Kidney (tissue), 14 donors: ENCODE measurements around the gene CD151. TPM values are rescaled to one million over a fixed set of nuclear protein-coding genes. Genes with fewer than 3 reads are reported as not detected.

Experiments
- DNase-seq, 5 donors: peaks; one replicate each; pipeline ENCODE4 v3.0.0-alpha.2; 2013 to 2020
- FAIRE-seq: peaks from 2 replicates; lab custom pipeline; 2012; peaks lifted over from hg19 to GRCh38; lab: Jason Lieb, UNC
- H3K27ac ChIP-seq, 2 donors: one replicate each; pipeline ENCODE4 v1.7.0; 2013; ENCODE audit warnings: low read depth in 2 of 2, low read length in 2 of 2, inconsistent platforms in 1 of 2
- H3K27me3 ChIP-seq: one replicate; pipeline ENCODE4 v1.7.1; 2013; ENCODE audit warnings: low read length, inconsistent platforms; ENCODE audit not compliant: control insufficient read depth, insufficient read depth
- H3K36me3 ChIP-seq, 3 donors: one replicate each; pipeline versions ENCODE4 v1.7.0 to v1.7.1; 2013; ENCODE audit warnings: low read length in 3 of 3, control low read depth in 1 of 3, inconsistent platforms in 1 of 3; ENCODE audit not compliant: insufficient read depth in 3 of 3, control insufficient read depth in 2 of 3
- H3K4me1 ChIP-seq, 3 donors: one replicate each; pipeline versions ENCODE4 v1.7.0 to v1.7.1; 2013; ENCODE audit warnings: low read length in 3 of 3, inconsistent platforms in 1 of 3, low read depth in 1 of 3; ENCODE audit not compliant: control insufficient read depth in 2 of 3, insufficient read depth in 2 of 3
- H3K4me3 ChIP-seq, 3 donors: one replicate each; pipeline versions ENCODE4 v1.7.0 to v1.8.1; 2013; ENCODE audit warnings: low read length in 3 of 3, control low read depth in 1 of 3, inconsistent platforms in 1 of 3
- H3K9ac ChIP-seq, 3 donors: one replicate each; pipeline versions ENCODE4 v1.7.0 to v1.7.1; 2013; ENCODE audit warnings: low read length in 3 of 3, control low read depth in 1 of 3, inconsistent platforms in 1 of 3
- H3K9me3 ChIP-seq, 3 donors: one replicate each; pipeline versions ENCODE4 v1.7.0 to v1.7.1; 2013; ENCODE audit warnings: low read length in 3 of 3, control low read depth in 1 of 3, inconsistent platforms in 1 of 3; ENCODE audit not compliant: control insufficient read depth in 2 of 3, insufficient read depth in 1 of 3
- intact Hi-C: fragments of 100-400 bp; cut with DNase I; formaldehyde crosslinking; loops from one replicate; pipeline ENCODE4 v1.11.1; 2022
- polyA plus RNA-seq: library from polyadenylated mRNA; stranded (reverse); fragments of 350-450 nt; fragmentation: Illumina TruSeq; extraction: RNeasy Lipid Tissue Mini Kit (QIAGEN cat#74804); gene quantifications from one replicate; pipeline ENCODE4 v1.2.3, GENCODE V29; 2014; ENCODE audit warnings: low read depth, low replicate concordance; ENCODE audit not compliant: insufficient read depth
- total RNA-seq: library from RNA; stranded (reverse); fragmentation: NEBNext Ultra II Directional; extraction: Animal tissue kit (Norgen Biotek cat#: 25700); gene quantifications from one replicate; pipeline ENCODE4 v1.2.1, GENCODE V29; 2021
- TF ChIP-seq, protein P1 (sequence below): IDR thresholded peaks from 3 replicates; pipeline ENCODE4 v1.5.1; 2012; ENCODE audit warnings: mild to moderate bottlenecking, moderate library complexity, borderline replicate concordance; ENCODE audit not compliant: insufficient read depth; ENCODE audit errors: extremely low read depth
- donor health status: control.
- donor health status: control.
- donor health status: control.
- donor health status: control.
- donor health status: control.
- donor health status: DM: yes; HTN: yes; CAD: no.
- donor health status: Normal renal cell carcinoma (clear cell type).

The CD151 gene
- total and polyA plus RNA-seq, 2 donors from 2014 or later: 379 to 476 TPM

DNA sequence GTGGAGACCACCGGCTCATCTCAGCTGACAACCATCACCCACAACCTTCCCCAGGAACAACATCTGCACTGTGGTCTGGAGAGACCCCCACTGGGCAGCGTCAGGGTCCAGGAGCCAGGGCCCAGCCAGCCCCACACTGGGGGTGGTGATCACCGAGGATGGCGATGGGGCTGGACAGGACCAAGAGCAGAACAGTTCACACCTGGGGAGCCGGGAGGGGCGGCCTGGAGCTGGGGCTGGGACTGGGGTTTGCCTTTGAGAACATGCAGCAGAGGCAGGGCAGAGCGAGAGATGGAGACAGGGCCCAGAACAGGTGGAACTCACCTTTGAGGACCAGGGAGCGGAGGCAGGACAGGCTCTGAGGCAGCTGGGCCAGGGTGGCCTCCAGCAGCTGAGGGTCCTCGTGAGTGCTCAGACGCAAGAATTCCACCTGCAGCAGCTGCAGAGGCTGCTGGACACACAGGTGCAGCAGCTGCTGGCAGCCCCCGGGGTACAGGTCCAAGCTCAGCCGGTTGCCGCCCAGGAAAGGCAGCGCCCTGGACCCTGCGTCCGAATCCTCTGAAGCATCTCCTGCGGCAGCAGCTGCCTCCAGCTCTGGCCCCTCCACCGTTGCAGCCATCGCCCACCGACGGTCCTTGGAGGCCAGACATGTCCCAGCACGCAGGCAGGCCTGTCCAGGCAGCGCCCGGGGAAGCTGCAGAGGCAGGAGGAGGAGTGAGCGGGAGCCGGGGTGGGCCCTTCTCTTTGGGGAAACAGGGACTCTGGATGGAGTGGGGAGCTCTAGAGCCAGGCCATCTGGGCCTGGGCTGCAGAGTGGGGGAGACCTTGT, 28.8 kb upstream of the CD151 start:
- intact Hi-C loops: no loop called here
- Histone ChIP-seq H3K4me1 (peaks cover 0 to 18% (median 4%) of the 10 kb centered on the region in 3 donors), H3K9ac (peak overlapping the region in 1 of 3 donors; percentile 34), H3K27me3 (no peaks in the 10 kb centered on the region), H3K9me3 (no peaks in the 10 kb centered on the region), H3K27ac (no peak overlapping the region), H3K4me3 (peak overlapping the region in 2 of 3 donors; percentile 36 to 59), H3K36me3 (no peaks in the 10 kb centered on the region)
- DNase-seq (no peak), FAIRE-seq (no peak)
- TF ChIP-seq, protein P1, sequence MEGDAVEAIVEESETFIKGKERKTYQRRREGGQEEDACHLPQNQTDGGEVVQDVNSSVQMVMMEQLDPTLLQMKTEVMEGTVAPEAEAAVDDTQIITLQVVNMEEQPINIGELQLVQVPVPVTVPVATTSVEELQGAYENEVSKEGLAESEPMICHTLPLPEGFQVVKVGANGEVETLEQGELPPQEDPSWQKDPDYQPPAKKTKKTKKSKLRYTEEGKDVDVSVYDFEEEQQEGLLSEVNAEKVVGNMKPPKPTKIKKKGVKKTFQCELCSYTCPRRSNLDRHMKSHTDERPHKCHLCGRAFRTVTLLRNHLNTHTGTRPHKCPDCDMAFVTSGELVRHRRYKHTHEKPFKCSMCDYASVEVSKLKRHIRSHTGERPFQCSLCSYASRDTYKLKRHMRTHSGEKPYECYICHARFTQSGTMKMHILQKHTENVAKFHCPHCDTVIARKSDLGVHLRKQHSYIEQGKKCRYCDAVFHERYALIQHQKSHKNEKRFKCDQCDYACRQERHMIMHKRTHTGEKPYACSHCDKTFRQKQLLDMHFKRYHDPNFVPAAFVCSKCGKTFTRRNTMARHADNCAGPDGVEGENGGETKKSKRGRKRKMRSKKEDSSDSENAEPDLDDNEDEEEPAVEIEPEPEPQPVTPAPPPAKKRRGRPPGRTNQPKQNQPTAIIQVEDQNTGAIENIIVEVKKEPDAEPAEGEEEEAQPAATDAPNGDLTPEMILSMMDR: no peak

DNA sequence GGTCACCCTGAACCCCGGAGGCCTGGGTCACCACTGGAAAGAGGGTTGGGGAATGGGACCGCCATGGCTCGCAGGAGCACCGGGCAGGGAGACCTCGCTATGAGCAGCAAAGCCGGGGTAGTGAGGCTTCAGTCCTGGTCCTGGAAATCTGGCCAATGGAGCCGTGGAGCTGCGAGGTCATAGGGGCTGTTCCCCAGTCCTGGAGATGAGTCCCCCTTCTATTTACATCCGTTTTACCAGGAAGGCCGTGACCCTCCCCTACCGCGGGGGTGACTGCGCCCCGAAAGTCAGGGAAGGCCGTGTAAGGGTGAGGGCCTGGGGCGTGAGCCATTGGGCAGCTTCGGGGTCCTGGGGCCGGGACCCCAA, 28.2 kb upstream of the CD151 start:
- no peak for DNase-seq
- Histone ChIP-seq H3K9ac (peak overlapping the region in 2 of 3 donors; percentile 34 to 69), H3K9me3 (no peaks in the 10 kb centered on the region), H3K36me3 (no peaks in the 10 kb centered on the region), H3K4me1 (peaks cover 0 to 18% (median 4%) of the 10 kb centered on the region in 3 donors), H3K27ac (peak overlapping the region; percentile 37 to 43), H3K4me3 (peak overlapping the region in 2 of 3 donors; percentile 36 to 59), H3K27me3 (no peaks in the 10 kb centered on the region)
- intact Hi-C loops: no loop called here
- TF ChIP-seq, protein P1: no peak
- no peak for FAIRE-seq

DNA sequence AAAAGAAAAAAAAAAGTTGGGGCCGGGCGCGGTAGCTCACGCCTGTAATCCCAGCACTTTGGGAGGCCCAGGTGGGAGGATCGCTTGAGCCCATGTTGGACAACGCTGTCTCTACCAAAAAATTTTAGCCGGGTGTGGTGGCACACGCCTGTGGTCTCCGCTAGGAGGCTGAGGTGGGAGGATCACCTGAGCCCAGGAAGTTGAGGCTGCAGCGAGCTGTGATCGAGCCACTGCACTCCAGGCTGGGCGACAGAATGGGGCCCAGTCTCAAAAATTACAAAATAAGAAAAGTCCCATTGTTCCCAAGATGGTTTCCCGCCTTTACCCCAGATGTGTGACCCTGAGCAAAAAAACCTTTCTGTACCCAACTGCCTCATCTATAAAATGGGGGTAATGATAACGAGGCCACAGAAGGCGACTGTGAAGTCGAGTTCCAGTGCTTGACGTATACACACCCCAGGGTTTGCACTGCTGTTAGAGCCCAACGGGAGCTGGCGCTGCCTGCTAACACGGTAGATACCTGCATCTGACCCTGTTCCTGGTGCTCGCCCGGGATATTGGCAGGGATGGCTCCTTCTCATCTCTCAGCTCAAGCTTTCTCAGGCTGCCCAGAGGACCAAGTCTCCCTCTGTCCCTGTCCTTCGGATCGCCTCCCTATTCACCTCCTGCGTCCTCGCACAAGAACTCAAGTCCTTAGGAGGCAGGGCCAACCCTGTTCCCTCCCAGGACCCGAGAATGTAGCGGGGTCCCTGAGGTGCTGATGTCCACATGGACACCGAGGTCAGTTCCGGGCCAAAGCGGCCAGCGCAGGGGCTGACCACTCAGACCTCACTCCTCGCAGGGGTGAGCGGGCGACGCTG, 24.1 kb upstream of the CD151 start:
- no peak for FAIRE-seq
- intact Hi-C loops: no loop called here

More for the DNA sequence above, 24.1 kb upstream of the CD151 start:
- DNase-seq: no peak
- Histone ChIP-seq H3K4me3 (peak overlapping the region; percentile 80 to 96 (median 85)), H3K4me1 (peaks cover 2 to 33% (median 10%) of the 10 kb centered on the region in 3 donors), H3K9ac (peak overlapping the region; percentile 90 to 97 (median 95)), H3K27me3 (no peaks in the 10 kb centered on the region), H3K27ac (peak overlapping the region; percentile 99 to 100), H3K9me3 (no peaks in the 10 kb centered on the region), H3K36me3 (peaks cover 6 to 14% (median 14%) of the 10 kb centered on the region in 3 donors)
- TF ChIP-seq, protein P1: no peak
